GM18498 (cell line): ENCODE data around the gene CAMP.
"Not testable (repeated sequence)": the region's sequence is repeated elsewhere in the genome, so short reads cannot be mapped to it uniquely, and the experiment has no call there.

Experiments
- ATAC-seq: cut with Tn5 transposase; IDR thresholded peaks from one replicate; pipeline ENCODE4 v1.9.1; 2021; ENCODE audit warnings: mild to moderate bottlenecking, moderate library complexity; ENCODE audit not compliant: unreplicated experiment

The CAMP gene

GRCh38 chr3:48211776-48212175 lies 11.5 kb upstream of the CAMP start:
- not testable (repeated sequence) for ATAC-seq

- no peak for ATAC-seq
These were observed 9.1 kb upstream of the CAMP start for GRCh38 chr3:48214225-48214624.

GRCh38 chr3:48215019-48215418 lies 8.3 kb upstream of the CAMP start:
- ATAC-seq, result no peak

- ATAC-seq, result no peak
These were observed 7.8 kb upstream of the CAMP start for GRCh38 chr3:48215466-48215865.

- no peak for ATAC-seq
These were observed 7.4 kb upstream of the CAMP start for GRCh38 chr3:48215876-48216275.

GRCh38 chr3:48217449-48217848 lies 5.8 kb upstream of the CAMP start:
- ATAC-seq, result no peak

- ATAC-seq, result no peak
These were observed 4.8 kb upstream of the CAMP start for GRCh38 chr3:48218537-48218936.

GRCh38 chr3:48219543-48219942 lies 3.8 kb upstream of the CAMP start:
- ATAC-seq, result no peak

GRCh38 chr3:48220746-48221145 lies 2.5 kb upstream of the CAMP start:
- ATAC-seq, result no peak

- ATAC-seq, result no peak
These were observed 2.3 kb downstream of the CAMP start for GRCh38 chr3:48225587-48225986.

- ATAC-seq, result no peak
These were observed 3.6 kb downstream of the CAMP start for GRCh38 chr3:48226939-48227338.

GRCh38 chr3:48232232-48232631 lies 8.9 kb downstream of the CAMP start:
- no peak for ATAC-seq

GRCh38 chr3:48232734-48233133 lies 9.4 kb downstream of the CAMP start:
- peak; percentile 84 for ATAC-seq

- no peak for ATAC-seq
These were observed 10.2 kb downstream of the CAMP start for GRCh38 chr3:48233542-48233941.

GRCh38 chr3:48236531-48236930 lies 13.2 kb downstream of the CAMP start:
- no peak for ATAC-seq

- no peak for ATAC-seq
These were observed 15.3 kb downstream of the CAMP start for GRCh38 chr3:48238531-48239085.

- ATAC-seq, result no peak
These were observed 17.0 kb downstream of the CAMP start for GRCh38 chr3:48240000-48240963.

GRCh38 chr3:48241796-48242455 lies 18.6 kb downstream of the CAMP start:
- no peak for ATAC-seq

- ATAC-seq, result no peak
These were observed 20.6 kb downstream of the CAMP start for GRCh38 chr3:48243886-48244285.

GRCh38 chr3:48244461-48244860 lies 21.2 kb downstream of the CAMP start:
- no peak for ATAC-seq

GRCh38 chr3:48245136-48245535 lies 21.8 kb downstream of the CAMP start:
- no peak for ATAC-seq

GRCh38 chr3:48247401-48247811 lies 24.1 kb downstream of the CAMP start:
- no peak for ATAC-seq
